ENCODE data around the gene RELT. TPM values are rescaled to one million over a fixed set of nuclear protein-coding genes. Genes with fewer than 3 reads are reported as not detected.

The RELT gene
- total RNA-seq, 2 experiments from 2014 or later, result 21.5 to 30.8 TPM

DNA sequence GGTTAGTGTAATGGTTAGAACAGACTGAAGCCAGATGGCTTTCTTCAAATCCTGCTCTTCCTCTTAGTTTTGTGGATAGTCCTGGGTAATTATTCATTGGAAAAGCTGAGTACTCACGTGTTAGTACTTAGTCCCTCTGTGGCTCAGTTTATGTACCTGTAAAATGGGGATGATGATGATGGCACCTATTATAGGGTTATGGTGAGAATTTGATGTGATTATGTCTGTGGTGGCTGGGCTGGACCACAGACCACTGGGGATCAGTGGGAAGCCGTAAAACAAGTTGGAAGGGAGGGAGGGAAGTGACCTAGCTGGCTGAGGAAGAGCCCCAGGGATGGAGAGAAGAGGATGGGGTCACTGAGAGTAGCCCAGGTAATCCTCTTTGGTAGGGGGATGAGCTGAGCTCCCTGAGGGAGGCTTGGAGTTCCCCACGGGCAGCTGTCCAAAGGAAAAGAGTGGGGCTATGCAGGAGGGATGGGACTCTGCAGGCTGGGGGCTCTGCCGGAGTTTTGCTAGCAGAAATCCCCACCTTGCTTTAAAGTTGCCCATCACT is 48.3 kb upstream of the RELT start:
- intact Hi-C loops (cut with micrococcal nuclease; ENCODE audit: unreplicated experiment), result no loop called here

DNA sequence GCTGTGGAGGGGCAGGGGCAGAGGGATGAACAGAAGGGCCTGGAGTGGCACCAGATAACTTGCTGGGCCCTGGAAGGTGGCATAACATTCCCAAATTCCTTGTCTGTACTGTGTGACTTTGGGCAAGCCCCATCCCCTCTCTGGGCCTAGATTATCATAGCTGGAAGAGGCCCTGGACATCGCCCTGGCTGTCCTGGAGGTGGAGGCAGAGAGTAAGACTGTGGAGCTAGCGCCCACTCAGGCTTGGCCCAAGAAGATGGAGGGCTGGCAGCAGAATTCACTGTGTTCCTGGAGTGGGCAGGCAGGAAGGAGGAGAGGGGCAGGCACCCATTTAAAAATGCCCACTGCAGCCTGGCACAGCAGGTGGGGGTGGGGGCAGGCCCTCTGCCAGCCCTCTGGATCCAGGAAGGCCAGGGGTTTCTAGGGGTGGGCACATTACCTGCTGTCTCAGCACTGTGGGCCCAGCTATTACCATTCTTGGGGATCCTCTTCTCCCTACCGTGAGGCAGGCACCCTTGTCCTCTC is 45.6 kb upstream of the RELT start:
- intact Hi-C loops (cut with micrococcal nuclease; ENCODE audit: unreplicated experiment), result no loop called here
- ChIA-PET CTCF (ENCODE audit: unreplicated experiment) (no interaction called here), POLR2A (no interaction called here)
- TF ChIP-seq, protein P1, sequence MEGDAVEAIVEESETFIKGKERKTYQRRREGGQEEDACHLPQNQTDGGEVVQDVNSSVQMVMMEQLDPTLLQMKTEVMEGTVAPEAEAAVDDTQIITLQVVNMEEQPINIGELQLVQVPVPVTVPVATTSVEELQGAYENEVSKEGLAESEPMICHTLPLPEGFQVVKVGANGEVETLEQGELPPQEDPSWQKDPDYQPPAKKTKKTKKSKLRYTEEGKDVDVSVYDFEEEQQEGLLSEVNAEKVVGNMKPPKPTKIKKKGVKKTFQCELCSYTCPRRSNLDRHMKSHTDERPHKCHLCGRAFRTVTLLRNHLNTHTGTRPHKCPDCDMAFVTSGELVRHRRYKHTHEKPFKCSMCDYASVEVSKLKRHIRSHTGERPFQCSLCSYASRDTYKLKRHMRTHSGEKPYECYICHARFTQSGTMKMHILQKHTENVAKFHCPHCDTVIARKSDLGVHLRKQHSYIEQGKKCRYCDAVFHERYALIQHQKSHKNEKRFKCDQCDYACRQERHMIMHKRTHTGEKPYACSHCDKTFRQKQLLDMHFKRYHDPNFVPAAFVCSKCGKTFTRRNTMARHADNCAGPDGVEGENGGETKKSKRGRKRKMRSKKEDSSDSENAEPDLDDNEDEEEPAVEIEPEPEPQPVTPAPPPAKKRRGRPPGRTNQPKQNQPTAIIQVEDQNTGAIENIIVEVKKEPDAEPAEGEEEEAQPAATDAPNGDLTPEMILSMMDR (conservative IDR thresholded peaks at IDR 0.05; ENCODE audit: low read length), result no peak
- no peak for TF ChIP-seq EZH2phosphoT487 (IDR thresholded peaks at IDR 0.05; ENCODE audit: borderline replicate concordance, low read depth, low read length)
- Histone ChIP-seq H3K9me3 (ENCODE audit: low read length) (no peaks in the 10 kb centered on the region), H2AFZ (ENCODE audit: low read length) (no peak overlapping the region), H3K4me3 (ENCODE audit: low read depth, low read length, poor library complexity, severe bottlenecking) (no peak overlapping the region), H3K27ac (ENCODE audit: low read depth, low read length, poor library complexity, severe bottlenecking) (no peak overlapping the region), H4K20me1 (ENCODE audit: insufficient read depth, low read length) (no peaks in the 10 kb centered on the region), H3K4me1 (ENCODE audit: insufficient read depth, low read length, poor library complexity, severe bottlenecking) (peaks cover 21% of the 10 kb centered on the region), H3K79me2 (ENCODE audit: insufficient read depth, low read depth, low read length) (no peaks in the 10 kb centered on the region), H3K36me3 (ENCODE audit: insufficient read depth, low read length) (no peaks in the 10 kb centered on the region), H3K9me2 (ENCODE audit: insufficient read depth, low read length) (no peaks in the 10 kb centered on the region), H3K4me2 (ENCODE audit: low read length) (no peak overlapping the region)
- no peak for DNase-seq (ENCODE audit: low spot score)
- BruUV-seq (replicated peaks), result no TSS peak

More for the DNA sequence above, 48.3 kb upstream of the RELT start:
- H3K36me3 ChIP-seq (ENCODE audit: insufficient read depth, low read length), result no peaks in the 10 kb centered on the region
- H3K27ac ChIP-seq (ENCODE audit: low read depth, low read length, poor library complexity, severe bottlenecking), result no peak overlapping the region
- peaks cover 23% of the 10 kb centered on the region for H3K4me1 ChIP-seq (ENCODE audit: insufficient read depth, low read length, poor library complexity, severe bottlenecking)
- H4K20me1 ChIP-seq (ENCODE audit: insufficient read depth, low read length), result no peaks in the 10 kb centered on the region
- no peak overlapping the region for H2AFZ ChIP-seq (ENCODE audit: low read length)
- no peak overlapping the region for H3K4me2 ChIP-seq (ENCODE audit: low read length)
- TF ChIP-seq, protein P1 (conservative IDR thresholded peaks at IDR 0.05; ENCODE audit: low read length), result no peak
- TF ChIP-seq EZH2phosphoT487 (IDR thresholded peaks at IDR 0.05; ENCODE audit: borderline replicate concordance, low read depth, low read length), result no peak
- H3K9me2 ChIP-seq (ENCODE audit: insufficient read depth, low read length), result no peaks in the 10 kb centered on the region
- H3K79me2 ChIP-seq (ENCODE audit: insufficient read depth, low read depth, low read length), result no peaks in the 10 kb centered on the region
- DNase-seq (ENCODE audit: low spot score), result no peak
- no TSS peak for BruUV-seq (replicated peaks)
- POLR2A ChIA-PET, result no interaction called here
- no peaks in the 10 kb centered on the region for H3K9me3 ChIP-seq (ENCODE audit: low read length)
- CTCF ChIA-PET (ENCODE audit: unreplicated experiment), result no interaction called here
- H3K4me3 ChIP-seq (ENCODE audit: low read depth, low read length, poor library complexity, severe bottlenecking), result no peak overlapping the region

DNA sequence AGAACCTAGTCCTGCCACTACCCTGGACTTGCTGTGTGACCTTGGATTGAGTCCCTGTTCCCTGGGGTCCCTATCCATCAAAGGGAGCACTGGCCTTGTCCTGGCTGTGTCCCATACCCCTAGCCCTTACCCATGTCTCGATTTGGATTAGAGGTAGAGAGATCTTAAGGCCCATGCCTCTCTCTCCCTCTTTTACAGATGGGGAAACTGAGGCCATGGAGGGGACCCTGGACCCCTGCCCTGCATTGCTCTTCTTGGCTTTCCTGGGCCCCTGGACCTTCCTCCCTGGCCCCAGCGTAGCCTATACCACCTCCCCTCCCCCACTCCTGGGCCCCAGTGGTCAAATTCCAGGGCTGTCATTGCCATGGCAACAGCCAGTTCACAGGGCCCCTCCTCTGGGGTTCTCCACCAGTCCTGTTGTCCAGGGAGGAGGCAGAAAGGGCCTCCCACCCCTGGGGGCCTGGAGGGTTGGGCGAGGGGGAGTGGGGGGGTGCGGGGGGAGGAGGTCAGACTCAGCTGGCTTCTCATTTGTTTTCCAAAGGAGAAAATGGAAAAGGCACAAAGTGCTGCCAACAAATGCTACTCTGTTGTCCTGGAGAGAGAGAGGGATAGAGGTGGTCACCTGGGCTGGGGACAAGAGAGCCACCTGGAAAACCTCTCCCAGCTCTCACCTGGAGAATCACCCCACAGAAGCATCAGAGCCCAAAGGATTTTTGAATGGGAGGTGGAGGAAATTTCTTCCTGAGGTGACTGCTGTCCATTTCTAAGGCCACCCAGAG is 44.9 kb upstream of the RELT start:
- H3K79me2 ChIP-seq (ENCODE audit: insufficient read depth, low read depth, low read length), result no peaks in the 10 kb centered on the region
- H3K36me3 ChIP-seq (ENCODE audit: insufficient read depth, low read length), result no peaks in the 10 kb centered on the region
- H4K20me1 ChIP-seq (ENCODE audit: insufficient read depth, low read length), result no peaks in the 10 kb centered on the region
- ChIA-PET POLR2A (interaction anchor here (0.5 kb wide), 1 partner anchor 494 kb away, joined by 3 read pairs; no protein-coding TSS in a partner anchor), CTCF (ENCODE audit: unreplicated experiment) (no interaction called here)
- H3K4me1 ChIP-seq (ENCODE audit: insufficient read depth, low read length, poor library complexity, severe bottlenecking), result peaks cover 17% of the 10 kb centered on the region
- no peak for DNase-seq (ENCODE audit: low spot score)
- H3K4me2 ChIP-seq (ENCODE audit: low read length), result no peak overlapping the region
- H3K9me2 ChIP-seq (ENCODE audit: insufficient read depth, low read length), result no peaks in the 10 kb centered on the region
- BruUV-seq (replicated peaks), result no TSS peak
- no peak overlapping the region for H3K27ac ChIP-seq (ENCODE audit: low read depth, low read length, poor library complexity, severe bottlenecking)
- intact Hi-C loops (cut with micrococcal nuclease; ENCODE audit: unreplicated experiment), result no loop called here
- no peak overlapping the region for H2AFZ ChIP-seq (ENCODE audit: low read length)
- TF ChIP-seq, protein P1 (conservative IDR thresholded peaks at IDR 0.05; ENCODE audit: low read length), result no peak
- TF ChIP-seq EZH2phosphoT487 (IDR thresholded peaks at IDR 0.05; ENCODE audit: borderline replicate concordance, low read depth, low read length), result no peak
- no peak overlapping the region for H3K4me3 ChIP-seq (ENCODE audit: low read depth, low read length, poor library complexity, severe bottlenecking)
- H3K9me3 ChIP-seq (ENCODE audit: low read length), result no peaks in the 10 kb centered on the region
